Endothelial cell (in vitro differentiated cells): ENCODE data around the gene ADAMTS16. TPM values are rescaled to one million over a fixed set of nuclear protein-coding genes. Genes with fewer than 3 reads are reported as not detected.

ENCODE experiments used
- DNase-seq: peaks from one replicate; pipeline ENCODE4 v3.0.0; 2021; ENCODE audit warnings: low spot score
- H3K27ac Mint-ChIP-seq: one replicate; pipeline ENCODE4 v1.8.0; 2021; ENCODE audit warnings: mixed read lengths, inconsistent platforms; ENCODE audit not compliant: unreplicated experiment
- H3K27me3 Mint-ChIP-seq: one replicate; pipeline ENCODE4 v1.8.0; 2021; ENCODE audit warnings: mild to moderate bottlenecking, moderate library complexity, mixed read lengths, inconsistent platforms; ENCODE audit not compliant: unreplicated experiment
- H3K36me3 Mint-ChIP-seq: one replicate; pipeline ENCODE4 v1.8.0; 2021; ENCODE audit warnings: mild to moderate bottlenecking, low read depth, mixed read lengths, inconsistent platforms; ENCODE audit not compliant: unreplicated experiment
- H3K4me1 Mint-ChIP-seq: one replicate; pipeline ENCODE4 v1.8.0; 2021; ENCODE audit warnings: mild to moderate bottlenecking, mixed read lengths, inconsistent platforms; ENCODE audit not compliant: unreplicated experiment
- H3K4me3 Mint-ChIP-seq: one replicate; pipeline ENCODE4 v1.8.0; 2021; ENCODE audit warnings: mild to moderate bottlenecking, mixed read lengths, inconsistent platforms; ENCODE audit not compliant: unreplicated experiment
- H3K9me3 Mint-ChIP-seq: one replicate; pipeline ENCODE4 v1.8.0; 2021; ENCODE audit warnings: mixed read lengths, inconsistent platforms; ENCODE audit not compliant: unreplicated experiment
- CTCF ChIP-seq: fragments of 200-600 bp; sonication (generic); IDR thresholded peaks from one replicate; pipeline ENCODE4 v1.5.0; 2021; ENCODE audit warnings: antibody characterized with exemption; ENCODE audit not compliant: unreplicated experiment
- total RNA-seq: library from RNA; stranded (reverse); fragmentation: NEBNext Ultra II Directional; extraction: Animal tissue kit (Norgen Biotek cat#: 25700); gene quantifications from one replicate; pipeline ENCODE4 v1.2.1, GENCODE V29; 2021; ENCODE audit not compliant: unreplicated experiment

The ADAMTS16 gene
- total RNA-seq, 1 donor from 2014 or later: 27.8 TPM

- DNase-seq: no peak
- Mint-ChIP-seq H3K27ac (no peak overlapping the region), H3K9me3 (no peaks in the 10 kb centered on the region), H3K4me1 (peaks cover 9% of the 10 kb centered on the region), H3K4me3 (no peak overlapping the region), H3K36me3 (no peaks in the 10 kb centered on the region), H3K27me3 (peaks cover 2% of the 10 kb centered on the region)
- TF ChIP-seq CTCF: no peak
Measured at GRCh38 chr5:5104550-5104949, 35.6 kb upstream of the ADAMTS16 start.

GRCh38 chr5:5105531-5105930 lies 34.6 kb upstream of the ADAMTS16 start:
- no peaks in the 10 kb centered on the region for H3K9me3 Mint-ChIP-seq
- no peak overlapping the region for H3K27ac Mint-ChIP-seq
- H3K4me3 Mint-ChIP-seq: no peak overlapping the region
- no peaks in the 10 kb centered on the region for H3K36me3 Mint-ChIP-seq
- peaks cover 9% of the 10 kb centered on the region for H3K4me1 Mint-ChIP-seq
- DNase-seq: no peak
- peaks cover 2% of the 10 kb centered on the region for H3K27me3 Mint-ChIP-seq
- TF ChIP-seq CTCF: no peak

- Mint-ChIP-seq H3K4me3 (no peak overlapping the region), H3K27ac (no peak overlapping the region)
Measured at GRCh38 chr5:5116956-5117355, 23.2 kb upstream of the ADAMTS16 start.

DNA sequence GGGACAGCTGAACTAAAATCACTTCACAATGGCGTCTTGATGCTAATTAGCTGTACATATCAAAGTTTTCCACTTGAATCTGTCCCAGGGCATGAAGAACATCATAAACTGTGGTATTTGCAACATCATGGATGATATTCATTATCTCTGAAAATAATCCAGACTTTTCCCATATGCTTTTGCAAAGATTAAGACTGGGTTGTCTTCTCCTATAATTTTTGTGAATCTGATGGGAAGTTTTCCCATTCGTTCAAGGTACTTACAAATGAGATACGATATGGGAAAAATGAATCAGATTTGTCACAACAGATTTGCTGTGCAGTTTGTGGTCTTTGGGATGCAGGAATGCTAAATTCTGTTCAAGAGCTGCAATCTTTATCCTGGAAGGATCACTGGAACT lies 17.4 kb upstream of the ADAMTS16 start:
- Mint-ChIP-seq H3K4me1 (no peaks in the 10 kb centered on the region), H3K4me3 (no peak overlapping the region), H3K27me3 (no peaks in the 10 kb centered on the region), H3K27ac (no peak overlapping the region), H3K9me3 (peaks cover 5% of the 10 kb centered on the region), H3K36me3 (no peaks in the 10 kb centered on the region)
- TF ChIP-seq CTCF: no peak
- no peak for DNase-seq

More at GRCh38 chr5:5116956-5117355, 23.2 kb upstream of the ADAMTS16 start:
- TF ChIP-seq CTCF: no peak
- peaks cover 2% of the 10 kb centered on the region for H3K27me3 Mint-ChIP-seq
- H3K36me3 Mint-ChIP-seq: no peaks in the 10 kb centered on the region
- no peaks in the 10 kb centered on the region for H3K4me1 Mint-ChIP-seq
- H3K9me3 Mint-ChIP-seq: peaks cover 5% of the 10 kb centered on the region
- DNase-seq: no peak

GRCh38 chr5:5124231-5124630 lies 15.9 kb upstream of the ADAMTS16 start:
- no peak for DNase-seq
- peaks cover 2% of the 10 kb centered on the region for H3K9me3 Mint-ChIP-seq

More at GRCh38 chr5:5124231-5124630, 15.9 kb upstream of the ADAMTS16 start:
- Mint-ChIP-seq H3K36me3 (no peaks in the 10 kb centered on the region), H3K4me1 (no peaks in the 10 kb centered on the region), H3K4me3 (no peak overlapping the region), H3K27ac (no peak overlapping the region), H3K27me3 (no peaks in the 10 kb centered on the region)
- no peak for TF ChIP-seq CTCF
